Activated B cell treated with CpG ODN at 0.5 μM for 24 hours (primary cell): Measurements from ENCODE around the gene TRMU. TPM values are rescaled to one million over a fixed set of nuclear protein-coding genes. Genes with fewer than 3 reads are reported as not detected.

Source experiments
- ATAC-seq: fragments of 200-7000 bp; cut with Tn5 transposase; one replicate; pipeline ENCODE4 v1.10.0; 2021; ENCODE audit warnings: low read depth, mild to moderate bottlenecking, moderate library complexity
- CTCF ChIA-PET: fragments of 350-600 bp; sonication (Branson Sonifier 250); formaldehyde crosslinking; loops from one replicate; lab custom pipeline; 2021; ENCODE audit warnings: antibody characterized with exemption; lab: Charles Lee
- POLR2A ChIA-PET: fragments of 350-600 bp; sonication (Branson Sonifier 250); formaldehyde crosslinking; loops from one replicate; lab custom pipeline; 2021; ENCODE audit warnings: antibody characterized with exemption; lab: Charles Lee
- DNase-seq: peaks from one replicate; pipeline ENCODE4 v3.0.0; 2022
- H3K27ac Mint-ChIP-seq: one replicate; pipeline ENCODE4 v1.8.0; 2020; ENCODE audit warnings: mixed read lengths
- H3K27me3 Mint-ChIP-seq: one replicate; pipeline ENCODE4 v1.8.0; 2021; ENCODE audit warnings: mixed read lengths
- H3K36me3 Mint-ChIP-seq: one replicate; pipeline ENCODE4 v1.8.0; 2021; ENCODE audit warnings: low read depth, mixed read lengths
- H3K4me1 Mint-ChIP-seq: one replicate; pipeline ENCODE4 v1.8.0; 2021; ENCODE audit warnings: mixed read lengths
- H3K4me3 Mint-ChIP-seq: one replicate; pipeline ENCODE4 v1.8.0; 2020; ENCODE audit warnings: mild to moderate bottlenecking, mixed read lengths
- H3K9me3 Mint-ChIP-seq: one replicate; pipeline ENCODE4 v1.8.0; 2020; ENCODE audit warnings: mixed read lengths
- intact Hi-C: fragments of 100-400 bp; cut with micrococcal nuclease; formaldehyde crosslinking; loops from one replicate; pipeline ENCODE4 v1.15.1; 2024
- total RNA-seq: library from RNA; stranded (reverse); gene quantifications from 2 replicates; pipeline ENCODE4 v1.2.3, GENCODE V29; 2022
- TF ChIP-seq, protein P1 (sequence below): fragments of 200-600 bp; IDR thresholded peaks from one replicate; pipeline ENCODE4 v1.8.0; 2022; ENCODE audit warnings: antibody characterized with exemption, mild to moderate bottlenecking

Gene TRMU
- total RNA-seq, 1 donor from 2014 or later, result 60.0 TPM

DNA sequence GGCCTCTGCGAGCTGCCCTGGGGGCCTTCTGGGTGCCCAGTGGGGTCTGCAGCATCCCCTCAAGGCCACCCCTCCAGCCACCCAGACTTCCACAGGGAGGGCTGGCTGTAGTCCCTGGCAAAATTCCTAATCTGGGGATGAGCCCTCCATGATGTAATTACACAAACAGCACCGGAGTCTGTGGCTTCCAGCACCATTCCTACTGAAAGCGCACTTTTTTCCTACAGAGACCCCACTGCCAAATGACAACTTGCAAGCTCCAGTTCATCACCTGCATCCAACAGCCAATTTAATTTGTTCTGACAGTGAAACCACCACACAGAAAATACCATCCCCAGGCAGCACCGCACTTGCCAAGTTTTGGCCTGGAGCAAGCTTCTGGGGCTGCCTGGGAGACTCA is 70.4 kb downstream of the TRMU start:
- TF ChIP-seq, protein P1, sequence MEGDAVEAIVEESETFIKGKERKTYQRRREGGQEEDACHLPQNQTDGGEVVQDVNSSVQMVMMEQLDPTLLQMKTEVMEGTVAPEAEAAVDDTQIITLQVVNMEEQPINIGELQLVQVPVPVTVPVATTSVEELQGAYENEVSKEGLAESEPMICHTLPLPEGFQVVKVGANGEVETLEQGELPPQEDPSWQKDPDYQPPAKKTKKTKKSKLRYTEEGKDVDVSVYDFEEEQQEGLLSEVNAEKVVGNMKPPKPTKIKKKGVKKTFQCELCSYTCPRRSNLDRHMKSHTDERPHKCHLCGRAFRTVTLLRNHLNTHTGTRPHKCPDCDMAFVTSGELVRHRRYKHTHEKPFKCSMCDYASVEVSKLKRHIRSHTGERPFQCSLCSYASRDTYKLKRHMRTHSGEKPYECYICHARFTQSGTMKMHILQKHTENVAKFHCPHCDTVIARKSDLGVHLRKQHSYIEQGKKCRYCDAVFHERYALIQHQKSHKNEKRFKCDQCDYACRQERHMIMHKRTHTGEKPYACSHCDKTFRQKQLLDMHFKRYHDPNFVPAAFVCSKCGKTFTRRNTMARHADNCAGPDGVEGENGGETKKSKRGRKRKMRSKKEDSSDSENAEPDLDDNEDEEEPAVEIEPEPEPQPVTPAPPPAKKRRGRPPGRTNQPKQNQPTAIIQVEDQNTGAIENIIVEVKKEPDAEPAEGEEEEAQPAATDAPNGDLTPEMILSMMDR, result no peak
- H3K9me3 Mint-ChIP-seq, result no peaks in the 10 kb centered on the region
- ATAC-seq, result no peak
- intact Hi-C loops, result no loop called here
- peaks cover 38% of the 10 kb centered on the region for H3K36me3 Mint-ChIP-seq
- H3K4me1 Mint-ChIP-seq, result no peaks in the 10 kb centered on the region
- no peaks in the 10 kb centered on the region for H3K27me3 Mint-ChIP-seq
- ChIA-PET POLR2A (no interaction called here), CTCF (no interaction called here)
- H3K4me3 Mint-ChIP-seq, result no peak overlapping the region
- DNase-seq, result no peak
- no peak overlapping the region for H3K27ac Mint-ChIP-seq

DNA sequence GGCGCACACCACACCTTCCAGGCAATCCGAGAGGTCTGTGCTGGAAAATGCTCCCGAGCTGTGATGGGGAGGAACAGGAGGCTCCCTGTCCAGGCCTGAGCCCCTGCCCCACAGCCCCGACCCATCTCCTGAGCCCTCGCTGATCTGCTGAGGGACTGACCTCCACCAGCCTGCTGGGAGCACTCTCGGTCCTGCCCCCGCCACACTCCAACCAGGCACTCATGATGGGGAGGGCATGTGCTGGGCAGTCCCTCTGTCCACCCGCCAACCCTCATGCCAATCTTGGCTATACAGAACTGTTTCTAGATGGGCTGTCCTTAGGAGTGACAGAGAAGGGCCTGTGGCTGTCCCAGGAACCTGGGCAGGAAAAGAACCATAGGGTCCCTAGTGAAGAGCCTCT is 70.8 kb downstream of the TRMU start:
- Mint-ChIP-seq H3K27ac (no peak overlapping the region), H3K4me3 (no peak overlapping the region), H3K27me3 (no peaks in the 10 kb centered on the region), H3K9me3 (no peaks in the 10 kb centered on the region), H3K36me3 (peaks cover 38% of the 10 kb centered on the region), H3K4me1 (no peaks in the 10 kb centered on the region)
- DNase-seq, result no peak
- CTCF ChIA-PET, result no interaction called here
- ATAC-seq, result no peak
- intact Hi-C loops, result no loop called here
- TF ChIP-seq, protein P1, result no peak
- POLR2A ChIA-PET, result no interaction called here

DNA sequence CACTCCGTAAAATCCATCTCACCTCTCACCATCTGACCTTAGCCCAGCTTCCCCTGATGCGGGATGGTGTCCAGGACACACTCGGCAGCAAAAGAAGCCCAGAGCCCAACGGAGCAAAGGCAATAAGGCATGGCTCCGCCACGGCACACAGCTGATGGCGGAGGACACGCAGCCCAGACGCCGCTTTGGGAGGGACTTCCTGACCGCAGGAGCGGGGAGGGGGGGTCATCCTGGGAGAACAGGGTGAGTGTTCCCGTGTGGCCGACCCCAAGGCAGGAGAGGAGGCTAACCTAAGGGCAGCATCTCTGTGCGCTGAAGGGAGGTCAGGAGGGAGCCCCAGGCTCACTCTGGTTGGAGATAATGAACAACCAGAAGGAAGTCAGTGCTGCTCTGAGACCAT is 71.3 kb downstream of the TRMU start:
- TF ChIP-seq, protein P1, result no peak
- POLR2A ChIA-PET, result no interaction called here
- no peak for ATAC-seq
- Mint-ChIP-seq H3K4me3 (no peak overlapping the region), H3K9me3 (no peaks in the 10 kb centered on the region), H3K36me3 (peaks cover 36% of the 10 kb centered on the region), H3K27me3 (no peaks in the 10 kb centered on the region), H3K27ac (no peak overlapping the region), H3K4me1 (no peaks in the 10 kb centered on the region)
- CTCF ChIA-PET, result no interaction called here
- no peak for DNase-seq
- intact Hi-C loops, result no loop called here

Other genes starting within 250 kb of the TRMU start
- 17.7 and 23.0 TPM in 2 replicates for gene PPARA, start 185.2 kb upstream of the TRMU start, total RNA-seq
- gene CDPF1, start 85.4 kb upstream of the TRMU start, total RNA-seq, result 10.3 and 14.3 TPM in 2 replicates
- not detected in 2 replicates for gene PKDREJ, start 72.4 kb upstream of the TRMU start, total RNA-seq
- 9.8 and 11.8 TPM in 2 replicates for gene TTC38, start 67.7 kb upstream of the TRMU start, total RNA-seq
- 0.34 and 0.95 TPM in 2 replicates for gene GTSE1, start 38.8 kb upstream of the TRMU start, total RNA-seq
- 9.0 and 12.3 TPM in 2 replicates for gene CELSR1, start 201.9 kb downstream of the TRMU start, total RNA-seq